Measurements from ENCODE around the gene ERO1B. TPM values are rescaled to one million over a fixed set of nuclear protein-coding genes. Genes with fewer than 3 reads are reported as not detected.

The ERO1B gene
- total RNA-seq, 1 donor: 2.9 TPM

GRCh38 chr1:236214761-236215160 is 67.0 kb downstream of the ERO1B start:
- Histone ChIP-seq H3K27ac (ENCODE audit: low read depth, low read length) (no peak overlapping the region), H3K4me2 (ENCODE audit: insufficient read depth, low read length) (no peak overlapping the region), H3K9me3 (ENCODE audit: low read depth, low read length) (no peaks in the 10 kb centered on the region), H2AFZ (ENCODE audit: low read length) (no peak overlapping the region), H3K4me3 (ENCODE audit: insufficient read depth, low read length) (no peak overlapping the region), H4K20me1 (ENCODE audit: insufficient read depth, low read length) (no peaks in the 10 kb centered on the region), H3K4me1 (ENCODE audit: insufficient read depth, low read length) (no peaks in the 10 kb centered on the region), H3K27me3 (ENCODE audit: insufficient read depth, low read length) (no peaks in the 10 kb centered on the region), H3K36me3 (ENCODE audit: insufficient read depth, low read length) (no peaks in the 10 kb centered on the region), H3K79me2 (ENCODE audit: insufficient read depth, low read length) (no peaks in the 10 kb centered on the region)
- no peak for TF ChIP-seq CTCF (IDR thresholded peaks at IDR 0.05; ENCODE audit: extremely low read depth, low read depth, low read length)
- no peak for DNase-seq (ENCODE audit: insufficient read length, low spot score, missing footprints)

- no peak overlapping the region for H3K4me3 ChIP-seq (ENCODE audit: insufficient read depth, low read length)
- no peaks in the 10 kb centered on the region for H3K79me2 ChIP-seq (ENCODE audit: insufficient read depth, low read length)
- DNase-seq (ENCODE audit: insufficient read length, low spot score, missing footprints): no peak
- H4K20me1 ChIP-seq (ENCODE audit: insufficient read depth, low read length): no peaks in the 10 kb centered on the region
- no peak for TF ChIP-seq CTCF (IDR thresholded peaks at IDR 0.05; ENCODE audit: extremely low read depth, low read depth, low read length)
- H3K4me1 ChIP-seq (ENCODE audit: insufficient read depth, low read length): no peaks in the 10 kb centered on the region
- no peak overlapping the region for H3K4me2 ChIP-seq (ENCODE audit: insufficient read depth, low read length)
- no peaks in the 10 kb centered on the region for H3K9me3 ChIP-seq (ENCODE audit: low read depth, low read length)
- no peaks in the 10 kb centered on the region for H3K36me3 ChIP-seq (ENCODE audit: insufficient read depth, low read length)
- no peaks in the 10 kb centered on the region for H3K27me3 ChIP-seq (ENCODE audit: insufficient read depth, low read length)
- no peak overlapping the region for H3K27ac ChIP-seq (ENCODE audit: low read depth, low read length)
- H2AFZ ChIP-seq (ENCODE audit: low read length): no peak overlapping the region
Observed at GRCh38 chr1:236213534-236213933, 68.2 kb downstream of the ERO1B start.

DNA sequence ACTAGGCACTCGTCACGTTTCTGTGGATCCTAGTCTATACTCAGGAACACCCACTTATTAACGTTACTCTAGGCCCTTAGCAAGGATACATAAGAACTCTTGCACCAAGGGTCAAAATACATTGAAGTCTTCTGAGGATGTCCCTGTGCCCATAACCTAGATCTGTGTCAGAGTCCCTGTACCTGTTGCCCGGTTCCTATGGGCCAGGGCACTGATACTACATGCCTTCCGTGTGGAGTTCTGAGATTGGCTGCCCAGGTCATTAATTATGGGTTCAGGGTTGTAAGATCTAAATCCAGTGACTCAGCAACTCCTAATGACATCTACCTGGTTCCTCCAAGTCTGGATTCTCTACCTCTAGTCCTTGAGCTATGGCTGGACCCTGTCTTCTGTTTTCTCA is 69.9 kb downstream of the ERO1B start:
- H3K4me2 ChIP-seq (ENCODE audit: insufficient read depth, low read length): no peak overlapping the region
- H2AFZ ChIP-seq (ENCODE audit: low read length): no peak overlapping the region
- H4K20me1 ChIP-seq (ENCODE audit: insufficient read depth, low read length): no peaks in the 10 kb centered on the region
- no peak for TF ChIP-seq CTCF (IDR thresholded peaks at IDR 0.05; ENCODE audit: extremely low read depth, low read depth, low read length)
- H3K36me3 ChIP-seq (ENCODE audit: insufficient read depth, low read length): no peaks in the 10 kb centered on the region
- H3K9me3 ChIP-seq (ENCODE audit: low read depth, low read length): no peaks in the 10 kb centered on the region
- no peak for DNase-seq (ENCODE audit: insufficient read length, low spot score, missing footprints)
- H3K79me2 ChIP-seq (ENCODE audit: insufficient read depth, low read length): no peaks in the 10 kb centered on the region
- H3K27ac ChIP-seq (ENCODE audit: low read depth, low read length): no peak overlapping the region
- no peaks in the 10 kb centered on the region for H3K4me1 ChIP-seq (ENCODE audit: insufficient read depth, low read length)
- no peaks in the 10 kb centered on the region for H3K27me3 ChIP-seq (ENCODE audit: insufficient read depth, low read length)
- no peak overlapping the region for H3K4me3 ChIP-seq (ENCODE audit: insufficient read depth, low read length)

DNA sequence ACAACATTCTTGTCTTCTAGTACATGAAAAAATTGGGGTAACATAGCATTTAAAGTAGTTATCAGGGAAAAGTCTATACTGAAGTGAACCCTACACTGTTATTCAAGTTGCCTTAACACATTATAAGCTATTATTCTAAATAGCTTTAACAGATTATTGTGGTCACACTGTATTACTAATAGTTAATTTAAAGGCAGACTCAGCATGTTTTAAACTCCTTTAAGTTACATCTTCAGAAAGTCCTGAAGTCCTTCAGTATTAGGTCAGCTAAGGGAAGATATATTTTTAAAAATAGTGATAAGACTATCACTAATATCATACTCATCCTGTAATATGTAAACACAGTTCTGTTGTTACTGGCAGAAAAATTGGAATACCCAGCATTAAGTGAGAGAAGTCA is 72.0 kb downstream of the ERO1B start:
- Histone ChIP-seq H3K4me2 (ENCODE audit: insufficient read depth, low read length) (no peak overlapping the region), H3K4me3 (ENCODE audit: insufficient read depth, low read length) (no peak overlapping the region), H3K9me3 (ENCODE audit: low read depth, low read length) (no peaks in the 10 kb centered on the region), H3K36me3 (ENCODE audit: insufficient read depth, low read length) (no peaks in the 10 kb centered on the region), H4K20me1 (ENCODE audit: insufficient read depth, low read length) (no peaks in the 10 kb centered on the region), H3K4me1 (ENCODE audit: insufficient read depth, low read length) (peaks cover 2% of the 10 kb centered on the region), H2AFZ (ENCODE audit: low read length) (no peak overlapping the region), H3K27ac (ENCODE audit: low read depth, low read length) (no peak overlapping the region), H3K27me3 (ENCODE audit: insufficient read depth, low read length) (no peaks in the 10 kb centered on the region), H3K79me2 (ENCODE audit: insufficient read depth, low read length) (no peaks in the 10 kb centered on the region)
- DNase-seq (ENCODE audit: insufficient read length, low spot score, missing footprints): peak; percentile 27
- TF ChIP-seq CTCF (IDR thresholded peaks at IDR 0.05; ENCODE audit: extremely low read depth, low read depth, low read length): no peak
